Glomerular visceral epithelial cell (primary cell): ENCODE data around the gene ABCG2.
A peak's percentile ranks its signal among the peaks of the same experiment; 100 is the strongest.
"Not testable (repeated sequence)": the region's sequence is repeated elsewhere in the genome, so short reads cannot be mapped to it uniquely, and the experiment has no call there.

Source experiments
- DNase-seq: peaks from one replicate; pipeline ENCODE4 v3.0.0-alpha.2; 2016; ENCODE audit errors: extremely low spot score

ABCG2 gene

DNA sequence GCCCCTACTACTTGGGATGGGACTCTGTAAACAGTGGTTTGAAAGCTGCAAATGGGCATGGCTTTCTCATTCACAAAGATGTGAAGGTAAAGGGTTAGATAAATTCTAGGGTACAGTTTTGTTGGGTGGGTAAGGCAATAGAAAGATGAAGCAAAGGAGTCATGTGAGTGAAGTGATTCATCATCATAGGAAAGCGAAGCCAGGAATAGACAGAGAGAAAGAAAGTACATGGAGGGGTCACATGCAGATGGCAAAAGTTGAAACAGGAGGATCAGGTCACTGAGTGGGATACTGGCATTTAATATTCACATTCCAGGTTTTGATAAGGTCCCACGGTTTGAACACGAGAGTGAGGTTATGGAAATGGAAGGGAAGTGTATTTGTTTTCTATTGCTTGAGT lies 8.2 kb upstream of the ABCG2 start:
- no peak for DNase-seq

DNA sequence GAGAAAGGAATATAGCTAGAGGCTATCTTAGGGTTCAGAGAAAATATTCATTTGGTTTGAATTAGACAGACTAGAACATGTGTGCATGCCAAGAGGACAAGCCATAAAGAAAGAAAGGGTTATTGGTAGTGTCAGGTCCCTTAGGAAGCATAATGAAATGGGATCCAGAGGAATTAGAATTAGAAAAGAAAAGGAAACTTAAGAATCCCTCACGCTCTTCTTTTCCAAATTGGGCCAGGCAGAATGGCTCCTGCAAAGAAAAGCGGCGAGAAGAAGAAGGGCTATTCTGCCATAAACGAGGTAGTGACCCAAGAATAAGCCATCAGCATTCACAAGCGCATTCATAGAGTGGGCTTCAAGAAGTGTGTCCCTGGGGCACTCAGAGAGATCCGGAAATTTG lies 4.9 kb upstream of the ABCG2 start:
- DNase-seq: no peak

DNA sequence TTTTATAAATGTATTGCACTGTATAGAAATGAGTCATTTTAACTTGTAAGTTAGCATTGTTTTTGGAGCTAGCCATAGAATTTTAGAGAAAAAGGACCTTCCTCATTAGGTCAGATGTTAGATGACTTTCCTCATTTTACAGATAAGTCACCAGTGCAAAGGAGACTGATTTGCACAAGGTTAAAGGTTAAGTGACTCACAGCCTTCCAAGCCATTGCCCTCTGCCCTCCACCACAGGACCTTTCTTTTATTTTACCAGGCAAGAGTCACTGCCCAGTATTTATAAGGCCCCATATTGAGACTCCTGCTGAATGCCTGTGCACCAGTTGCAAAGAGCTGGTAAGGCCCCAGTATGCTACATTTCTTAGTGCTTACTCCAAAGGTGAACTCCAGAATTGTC lies 4.2 kb upstream of the ABCG2 start:
- no peak for DNase-seq

DNA sequence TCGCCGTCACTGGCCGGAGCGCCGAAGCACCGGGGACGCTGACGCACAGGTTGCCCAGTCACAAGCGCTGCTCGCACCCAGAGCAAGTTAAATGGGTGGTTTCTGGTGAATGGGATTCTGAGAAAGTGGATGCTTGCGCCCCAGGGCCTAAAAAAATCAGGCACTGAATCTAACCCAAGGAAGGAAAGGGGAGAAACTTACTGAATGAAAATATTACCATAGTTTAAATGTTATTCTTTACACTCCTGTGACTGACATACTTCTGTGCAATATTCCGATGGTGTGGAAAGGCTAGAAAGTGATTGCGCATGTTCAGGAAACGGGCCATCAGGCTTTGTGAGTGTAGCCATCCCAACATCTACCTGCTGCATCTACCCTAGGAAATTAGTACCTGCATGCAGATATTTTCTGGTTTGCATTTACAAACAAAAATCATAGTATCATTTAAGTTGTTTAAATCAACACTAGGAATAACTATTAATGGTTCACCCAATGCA lies 838 bp upstream of the ABCG2 start:
- no peak for DNase-seq

DNA sequence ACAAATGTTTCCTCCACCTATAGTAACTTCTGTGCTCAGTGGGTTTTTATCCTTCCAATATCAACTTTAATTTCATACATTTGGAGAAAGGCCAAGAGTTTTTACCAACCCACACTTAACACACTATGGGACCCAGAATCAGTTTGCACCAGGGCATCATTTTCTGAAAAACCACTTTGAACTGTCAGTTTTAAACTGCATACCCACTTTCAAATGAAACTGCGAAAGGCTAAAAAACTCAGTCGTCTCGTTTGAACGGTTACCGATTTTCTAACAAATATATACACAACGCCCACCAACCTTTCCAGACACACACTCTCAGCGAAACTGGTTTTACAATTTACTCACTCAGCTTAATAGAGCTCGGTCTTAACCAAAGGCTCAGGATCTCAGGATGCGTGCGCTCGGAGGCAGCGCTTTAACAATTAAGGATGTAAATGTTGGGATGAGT lies 376 bp downstream of the ABCG2 start:
- no peak for DNase-seq

DNA sequence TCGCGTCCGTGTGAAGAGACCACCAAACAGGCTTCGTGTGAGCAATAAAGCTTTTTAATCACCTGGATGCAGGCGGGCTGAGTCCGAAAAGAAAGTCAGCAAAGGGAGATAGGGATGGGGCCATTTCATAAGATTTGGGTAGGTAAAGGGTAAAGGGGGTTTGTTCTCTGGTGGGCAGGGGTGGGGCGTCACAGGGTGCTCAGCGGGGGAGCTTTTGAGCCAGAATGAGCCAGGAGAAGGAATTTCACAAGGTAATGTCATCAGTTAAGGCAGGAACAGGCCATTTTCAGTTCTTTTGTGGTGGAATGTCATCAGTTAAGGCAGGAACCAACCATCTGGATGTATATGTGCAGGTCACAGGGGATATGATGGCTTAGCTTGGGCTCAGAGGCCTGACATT lies 6.1 kb downstream of the ABCG2 start:
- not testable (repeated sequence) for DNase-seq

DNA sequence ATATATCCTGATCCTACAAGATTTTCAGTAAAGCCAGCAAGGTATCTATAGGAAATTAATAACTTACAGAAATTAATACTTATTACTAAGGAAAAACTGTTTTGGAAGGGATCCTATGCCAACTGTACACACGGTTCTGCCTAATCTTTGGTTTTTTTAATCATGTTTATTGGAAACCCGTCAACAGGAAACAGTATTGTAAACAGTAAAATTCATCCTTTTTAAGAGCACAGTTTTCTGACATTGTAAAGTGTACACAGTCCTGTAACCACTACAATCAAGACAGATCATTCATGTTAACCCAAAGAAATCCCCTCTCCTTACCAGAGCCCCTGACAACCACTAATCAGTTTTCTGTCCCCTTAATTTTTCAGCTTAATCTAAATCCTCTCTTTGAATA lies 9.9 kb downstream of the ABCG2 start:
- no peak for DNase-seq

DNA sequence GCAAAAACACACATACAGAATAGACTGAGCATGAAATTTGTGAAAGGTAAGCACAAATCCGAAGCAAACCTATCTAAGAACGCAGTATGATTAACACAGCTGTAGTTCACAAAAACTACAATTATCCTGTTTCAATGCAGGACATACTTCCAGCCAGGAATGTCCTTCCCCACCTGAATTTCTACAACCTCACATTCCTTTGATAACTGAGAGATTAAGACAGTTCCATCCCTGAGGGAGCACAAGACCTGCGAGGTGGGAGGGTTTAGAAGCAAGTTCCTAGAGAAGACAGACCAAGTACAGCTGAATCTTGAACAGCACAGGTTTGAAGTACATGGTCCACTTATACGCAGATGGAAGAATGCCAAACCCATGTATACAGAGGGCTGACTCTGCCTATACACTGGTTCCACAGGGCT lies 10.6 kb downstream of the ABCG2 start:
- DNase-seq: peak; percentile 6

DNA sequence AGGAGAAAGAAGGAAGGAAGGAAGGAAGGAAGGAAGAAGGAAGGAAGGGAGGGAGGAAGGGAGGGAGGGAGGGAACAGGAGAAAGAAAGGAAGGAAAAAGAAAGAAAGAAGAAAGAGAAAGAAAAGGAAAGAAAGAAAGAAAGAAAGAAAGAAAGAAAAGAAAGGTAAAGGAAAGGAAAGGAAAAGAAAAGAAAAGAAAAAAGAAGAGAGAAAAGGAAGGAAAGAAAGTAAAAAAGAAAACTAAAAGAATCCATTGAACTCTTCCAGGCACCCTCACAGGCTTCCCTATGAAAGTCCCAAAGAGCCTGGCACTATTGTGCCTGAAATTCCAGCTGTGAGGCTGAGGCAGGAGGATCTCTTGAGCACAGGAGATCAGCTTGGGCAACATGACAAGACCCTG lies 11.5 kb downstream of the ABCG2 start:
- no peak for DNase-seq

DNA sequence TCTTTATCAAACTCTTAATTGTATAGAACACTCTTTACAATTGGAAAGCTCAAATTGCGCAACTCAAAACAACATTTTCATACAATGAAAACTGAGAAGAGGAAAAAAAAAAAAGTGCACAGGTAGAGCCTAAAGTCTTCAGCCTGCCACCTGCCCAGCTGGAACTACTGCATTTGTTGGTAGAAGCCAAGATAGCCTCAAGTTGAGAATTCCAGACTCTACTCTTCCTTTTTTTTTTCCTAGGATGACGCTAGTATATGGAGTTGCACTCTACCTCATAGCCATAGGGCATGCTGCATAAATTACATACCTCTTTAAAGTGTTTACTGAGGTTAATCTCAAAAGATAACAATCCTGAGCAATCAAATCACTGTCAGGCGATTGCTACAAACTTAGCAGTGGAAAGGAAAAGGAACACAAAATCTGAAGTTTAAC lies 13.6 kb downstream of the ABCG2 start:
- DNase-seq: no peak

DNA sequence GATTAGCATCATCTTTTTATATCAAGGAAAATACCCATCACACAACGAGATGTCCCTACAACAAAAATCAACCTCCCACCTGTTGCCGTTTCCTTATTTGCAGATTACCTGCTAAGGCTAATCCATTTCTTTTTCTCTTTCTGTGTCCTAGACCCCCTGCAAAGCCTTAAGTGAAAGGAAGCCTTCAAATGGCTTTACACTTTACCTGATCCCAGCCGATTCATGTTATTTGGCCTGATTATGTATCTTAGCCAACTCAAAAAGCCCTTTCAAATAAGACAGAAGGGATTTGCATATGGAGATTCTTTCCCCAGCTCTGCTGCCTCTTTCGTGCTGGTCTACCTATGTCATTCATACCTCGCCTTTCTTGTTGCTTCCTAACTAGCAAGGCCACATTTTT lies 14.4 kb downstream of the ABCG2 start:
- no peak for DNase-seq

DNA sequence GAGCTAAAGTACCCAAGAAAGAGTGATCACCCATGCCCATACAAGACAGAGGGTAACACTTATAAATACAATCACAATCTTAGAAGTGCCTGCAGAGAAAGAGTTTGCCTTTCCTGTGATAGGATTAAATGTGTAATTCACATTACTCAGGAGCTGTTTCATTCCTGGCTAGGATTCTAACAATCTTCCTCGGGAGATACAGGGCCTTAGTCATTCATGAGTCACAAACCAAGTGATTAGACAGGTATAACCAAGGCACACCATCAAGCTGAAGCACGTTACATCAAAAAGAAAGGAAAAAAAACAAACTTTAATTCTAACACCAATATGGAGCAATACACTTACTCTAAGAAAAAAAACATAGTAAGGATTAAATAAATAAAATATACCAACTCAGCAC lies 14.9 kb downstream of the ABCG2 start:
- DNase-seq: peak; percentile 63

DNA sequence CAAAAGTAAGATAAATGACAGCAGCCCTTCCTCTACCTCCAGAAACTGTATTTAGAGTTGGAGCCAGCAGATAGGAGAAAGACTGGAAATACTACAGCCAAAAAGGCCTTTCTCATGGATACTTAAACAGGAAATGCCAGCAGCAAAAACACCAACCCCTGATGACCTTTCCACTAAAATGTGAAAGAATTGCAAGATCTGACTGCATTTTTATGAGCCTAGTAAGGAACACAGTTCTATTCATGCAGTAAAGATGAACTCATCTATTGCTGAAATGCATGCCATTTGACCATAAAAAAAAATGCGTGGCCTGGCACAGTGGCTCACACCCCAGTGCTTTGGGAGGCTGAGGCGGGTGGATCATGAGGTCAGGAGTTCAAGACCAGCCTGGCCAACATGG lies 19.9 kb downstream of the ABCG2 start:
- peak; percentile 26 for DNase-seq

DNA sequence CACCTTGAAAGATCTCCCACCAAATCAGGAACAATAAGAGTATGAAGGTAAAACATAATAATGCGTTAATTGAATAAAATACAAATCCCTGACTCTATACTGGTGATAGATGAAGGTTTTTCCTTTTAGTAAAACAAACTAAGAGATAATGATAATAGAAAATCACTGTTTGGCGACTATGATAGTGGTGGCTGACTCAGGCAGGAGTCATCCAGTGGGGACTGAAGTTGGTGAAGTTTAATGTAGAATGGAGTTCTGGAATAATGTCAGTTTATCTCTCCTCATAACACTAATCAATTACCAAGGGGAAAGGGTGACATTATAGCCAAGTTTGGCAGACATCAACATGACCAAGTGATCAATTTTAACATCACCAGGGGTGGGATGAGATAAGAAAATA lies 21.3 kb downstream of the ABCG2 start:
- DNase-seq: no peak

DNA sequence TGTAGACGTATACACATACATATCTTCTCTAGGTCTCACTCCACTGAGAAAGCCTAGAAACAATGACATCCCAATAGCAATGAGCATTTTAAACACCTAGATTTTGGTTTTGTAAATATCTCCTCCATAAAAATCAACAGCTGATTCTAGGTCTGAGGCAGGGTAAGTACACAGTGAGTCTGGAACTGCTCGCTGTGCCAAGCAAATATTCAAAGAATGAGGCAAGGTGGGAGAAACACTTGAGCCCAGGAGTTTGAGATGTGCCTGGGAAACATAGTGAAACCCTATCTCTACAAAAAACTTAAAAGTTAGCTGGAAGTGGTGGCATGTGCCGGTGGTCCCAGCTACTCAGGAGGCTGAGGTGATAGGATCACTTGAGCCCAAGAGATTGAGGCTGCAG lies 22.2 kb downstream of the ABCG2 start:
- DNase-seq: no peak

DNA sequence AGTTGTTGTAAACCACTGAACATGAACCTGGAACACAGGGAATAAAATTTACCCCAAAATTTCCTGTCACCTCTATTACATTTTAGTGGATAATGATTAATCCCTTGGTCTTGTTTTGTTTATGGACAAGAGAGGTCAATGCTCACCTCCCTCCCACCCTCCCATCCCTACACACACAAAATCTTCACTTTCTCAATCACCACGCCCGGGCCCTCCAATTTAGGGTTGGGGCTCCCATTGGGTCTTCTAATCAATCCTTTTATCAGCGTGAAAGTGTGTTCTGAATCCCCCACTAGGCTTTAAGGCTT lies 23.1 kb downstream of the ABCG2 start:
- DNase-seq: no peak

DNA sequence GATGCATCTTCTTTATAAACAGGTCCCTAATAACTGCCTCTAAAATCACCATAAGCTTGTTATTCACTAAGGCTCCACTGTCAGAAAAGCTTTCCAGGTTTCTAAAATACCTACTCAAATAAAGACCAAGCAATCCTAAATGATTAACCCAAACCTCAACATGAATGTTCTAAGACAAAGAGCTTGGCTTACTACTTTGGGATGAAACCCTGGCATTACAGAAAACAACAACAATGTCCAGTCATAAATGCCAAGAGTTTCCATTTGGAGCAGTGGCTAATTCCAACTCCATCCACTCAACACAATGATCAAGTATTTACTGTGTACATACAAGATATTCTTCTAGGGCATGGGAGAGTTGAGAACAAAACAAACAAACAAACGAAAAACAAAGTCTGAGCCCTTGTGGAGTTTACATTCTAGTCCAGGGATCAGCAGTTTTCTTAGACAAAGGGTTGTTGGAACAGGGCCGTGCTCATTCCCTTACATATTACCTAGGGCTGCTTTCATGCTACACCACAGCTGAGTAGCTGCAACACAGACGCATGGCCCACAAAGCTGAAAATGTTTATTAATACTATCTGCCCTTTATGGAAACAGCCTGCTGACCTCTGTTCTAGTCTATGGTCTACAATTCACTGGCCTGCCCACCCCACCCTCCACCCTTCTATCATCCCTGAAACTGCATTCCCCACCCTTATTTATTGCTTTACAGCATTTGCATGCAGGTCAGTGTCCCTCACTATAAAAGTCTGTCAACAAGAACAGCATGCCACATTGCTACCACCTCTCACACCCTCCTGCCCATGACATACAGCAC lies 23.7 kb downstream of the ABCG2 start:
- DNase-seq: no peak

DNA sequence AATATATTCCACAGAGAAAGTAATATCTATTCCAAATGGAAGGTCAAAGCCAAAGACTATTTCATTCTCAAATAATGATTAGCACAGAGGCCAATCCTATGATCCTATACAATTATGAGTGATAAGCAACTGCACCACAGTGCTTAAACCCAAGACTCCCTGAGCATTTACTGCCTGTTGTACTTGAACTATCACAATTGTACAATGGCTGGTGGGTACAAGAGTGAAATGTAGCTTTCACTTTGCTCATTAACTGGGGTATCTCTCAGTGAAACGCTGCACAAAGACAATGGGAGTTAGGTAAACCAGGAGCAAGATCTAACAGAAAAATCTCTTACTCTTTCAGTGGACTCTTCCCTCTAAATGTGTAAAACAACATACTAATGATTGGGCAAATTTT lies 24.3 kb downstream of the ABCG2 start:
- no peak for DNase-seq

DNA sequence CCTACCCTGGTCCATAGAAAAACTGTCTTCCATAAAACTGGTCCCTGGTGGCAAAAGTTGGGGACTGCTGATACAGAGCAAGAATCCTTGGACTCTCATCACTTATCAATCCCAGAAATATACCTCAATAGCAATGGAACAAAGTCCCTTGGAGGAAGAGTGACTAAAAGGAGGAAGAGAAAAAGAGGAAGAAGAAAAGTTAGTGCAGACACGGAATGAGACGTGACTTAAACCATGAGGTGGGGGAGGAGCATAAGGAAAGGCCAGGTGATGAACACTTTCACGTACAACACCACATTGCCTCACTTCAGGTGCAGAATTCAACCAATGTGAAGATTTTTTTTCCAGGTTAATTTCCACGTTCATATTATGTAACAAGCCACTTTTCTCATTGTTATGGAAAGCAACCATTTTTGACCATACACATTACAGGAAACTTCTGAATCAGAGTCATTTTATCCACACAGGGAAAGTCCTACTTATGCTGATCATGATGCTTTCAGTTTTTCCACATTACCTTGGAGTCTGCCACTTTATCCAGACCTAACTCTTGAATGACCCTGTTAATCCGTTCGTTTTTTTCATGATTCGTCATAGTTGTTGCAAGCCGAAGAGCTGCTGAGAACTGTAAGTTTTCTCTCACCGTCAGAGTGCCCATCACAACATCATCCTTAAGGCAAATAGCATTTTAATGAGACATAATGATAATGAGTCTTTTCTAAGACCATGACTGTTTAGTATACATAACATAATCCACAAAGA lies 27.7 kb downstream of the ABCG2 start:
- no peak for DNase-seq

DNA sequence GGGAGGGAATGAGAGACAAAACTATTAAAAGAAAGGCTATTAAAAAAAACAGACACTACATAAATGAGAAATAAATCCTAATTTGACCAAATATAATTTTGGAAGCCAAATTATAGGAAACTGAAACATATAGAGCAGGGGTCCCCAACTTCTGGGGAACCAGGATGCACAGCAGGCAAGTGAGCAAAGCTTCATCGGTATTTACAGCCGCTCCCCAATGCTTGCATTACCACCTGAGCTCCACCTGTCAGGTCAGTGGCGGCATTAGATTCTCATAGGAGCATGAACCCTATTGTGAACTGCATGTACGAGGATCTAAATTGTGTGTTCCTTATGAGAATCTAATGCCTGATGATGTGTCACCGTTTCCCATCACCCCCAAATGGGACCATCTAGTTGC lies 28.4 kb downstream of the ABCG2 start:
- DNase-seq: no peak

DNA sequence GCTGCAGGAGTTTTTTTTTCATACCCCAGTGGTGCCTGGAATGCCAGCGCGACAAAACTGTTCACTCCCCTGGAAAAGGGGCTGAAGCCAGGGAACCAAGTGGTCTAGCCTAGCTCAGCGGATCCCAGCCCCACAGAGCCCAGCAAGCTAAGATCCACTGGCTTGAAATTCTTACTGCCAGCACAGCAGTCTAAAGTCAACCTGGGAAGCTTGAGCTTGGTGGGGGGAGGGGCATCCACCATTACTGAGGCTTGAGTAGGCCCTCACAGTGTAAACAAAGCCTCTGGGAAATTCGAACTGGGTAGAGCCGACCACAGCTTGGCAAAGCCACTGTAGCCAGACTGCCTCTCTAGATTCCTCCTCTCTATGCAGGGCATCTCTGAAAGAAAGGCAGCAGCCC lies 36.2 kb downstream of the ABCG2 start:
- not testable (repeated sequence) for DNase-seq

DNA sequence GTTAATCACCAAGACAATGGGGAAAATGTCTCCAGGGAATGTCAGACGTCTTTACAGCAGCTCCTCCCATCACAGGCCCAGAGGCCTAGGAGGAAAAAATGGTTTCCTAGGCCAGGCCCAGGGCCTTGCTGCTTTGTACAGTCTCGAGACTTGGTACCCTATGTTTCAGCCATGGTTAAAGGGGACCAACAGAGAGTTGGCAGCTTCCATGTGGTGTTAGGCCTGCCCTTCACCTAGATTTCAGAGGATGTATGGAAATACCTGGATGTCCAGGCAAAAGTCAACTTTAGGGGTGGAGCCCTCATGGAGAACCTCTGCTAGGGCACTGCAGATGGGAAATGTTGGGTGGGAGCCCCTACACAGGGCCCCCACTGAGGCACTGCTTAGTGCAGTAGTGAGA lies 38.5 kb downstream of the ABCG2 start:
- DNase-seq: no peak

DNA sequence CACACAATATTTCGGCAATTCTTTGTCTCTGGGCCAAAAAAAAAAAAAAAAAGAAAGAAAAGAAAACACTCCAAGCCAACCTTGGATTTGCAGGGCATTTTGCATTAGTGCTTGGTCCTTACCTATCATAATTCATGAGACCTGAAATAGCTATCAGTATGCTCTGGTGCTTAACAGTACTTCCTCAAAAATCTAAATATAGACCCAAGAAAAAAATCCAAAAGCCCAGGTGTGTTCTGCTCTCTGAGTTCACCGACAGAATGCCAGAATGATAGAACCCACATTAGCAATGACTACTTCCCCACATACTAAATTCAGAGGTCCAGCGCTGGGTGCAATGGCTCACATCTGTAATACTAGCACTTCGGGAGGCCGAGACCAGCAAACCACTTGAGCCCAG lies 42.9 kb downstream of the ABCG2 start:
- no peak for DNase-seq
